Right lobe of liver (tissue), 6 donors: Measurements from ENCODE around the gene ARFIP2. TPM values are rescaled to one million over a fixed set of nuclear protein-coding genes. Genes with fewer than 3 reads are reported as not detected.

ENCODE experiments used
- ATAC-seq, 4 donors: fragments of 200-7000 bp; cut with Tn5 transposase; one replicate each; pipeline ENCODE4 v1.9.1; 2020; ENCODE audit warnings: mild to moderate bottlenecking in 4 of 4, moderate library complexity in 4 of 4
- DNase-seq, 3 donors: peaks; one replicate each; pipeline ENCODE4 v3.0.0-alpha.2; 2020
- H3K27ac ChIP-seq, 3 donors: fragments of 200-600 bp; one replicate each; pipeline ENCODE4 v1.8.0; 2022
- H3K27me3 ChIP-seq, 2 donors: fragments of 200-600 bp; one replicate each; pipeline ENCODE4 v1.8.0; 2022
- H3K36me3 ChIP-seq, 4 donors: fragments of 200-600 bp; sonication (generic) in 1 of 4; one replicate each; pipeline versions ENCODE4 v1.5.1 to v1.8.0; 2017 to 2022; ENCODE audit warnings: control low read depth in 1 of 4
- H3K4me1 ChIP-seq, 4 donors: fragments of 200-600 bp; sonication (generic) in 1 of 4; one replicate each; pipeline versions ENCODE4 v1.5.1 to v1.8.0; 2017 to 2022; ENCODE audit warnings: control low read depth in 1 of 4
- H3K4me3 ChIP-seq, 3 donors: fragments of 200-600 bp; one replicate each; pipeline ENCODE4 v1.8.0; 2022
- H3K9me3 ChIP-seq, 4 donors: fragments of 200-600 bp; sonication (generic) in 1 of 4; one replicate each; pipeline versions ENCODE4 v1.5.1 to v1.8.0; 2017 to 2022; ENCODE audit warnings: control low read depth in 1 of 4
- CTCF ChIP-seq, 4 donors: fragments of 200-600 bp in 3 of 4; fragments of 450-650 bp in 1 of 4; IDR thresholded peaks; one replicate each; pipeline versions ENCODE4 v1.5.1 to v1.8.0; 2016 to 2022; ENCODE audit warnings: antibody characterized with exemption in 4 of 4, mild to moderate bottlenecking in 2 of 4
- POLR2A ChIP-seq: fragments of 450-650 bp; IDR thresholded peaks from one replicate; pipeline ENCODE4 v1.6.1; 2017; ENCODE audit warnings: antibody characterized with exemption, mild to moderate bottlenecking
- WGBS: methylation state at CpG from one replicate; pipeline ENCODE4 v1.1.6; 2018; ENCODE audit warnings: low coverage, low lambda C conversion rate; ENCODE audit not compliant: insufficient coverage; ENCODE audit errors: missing lambda C conversion rate; 5-methylcytosine and 5-hydroxymethylcytosine counted together
- intact Hi-C, 2 donors: fragments of 100-400 bp; cut with DNase I; formaldehyde crosslinking; loops; one replicate each; pipeline versions ENCODE4 v1.11.2 to v1.14.1; 2022
- total RNA-seq, 6 experiments: library from RNA; depleted of rRNA in 2 of 6; stranded (reverse); fragments of >200 nt in 2 of 6; fragmentation: NEBNext Ultra II Directional in 3 of 6; extraction: Animal tissue kit (Norgen Biotek cat#: 25700) in 3 of 6; gene quantifications; one replicate each; pipeline versions ENCODE4 v1.1.0 to v1.2.4, GENCODE V29; 2016 to 2023
- donor health status: DM: no; HTN: yes; CAD: no.
- donor health status: DM: no; HTN: no; CAD: no.
- donor health status: DM: no; HTN: no; CAD: no.
- donor health status: DM: no; HTN: yes; CAD: no.
- donor health status: DM: no; HTN: yes; CAD: no.

The ARFIP2 gene
- total RNA-seq, 6 experiments from 2014 or later = 14.6 to 33.3 (median 23.1) TPM

DNA sequence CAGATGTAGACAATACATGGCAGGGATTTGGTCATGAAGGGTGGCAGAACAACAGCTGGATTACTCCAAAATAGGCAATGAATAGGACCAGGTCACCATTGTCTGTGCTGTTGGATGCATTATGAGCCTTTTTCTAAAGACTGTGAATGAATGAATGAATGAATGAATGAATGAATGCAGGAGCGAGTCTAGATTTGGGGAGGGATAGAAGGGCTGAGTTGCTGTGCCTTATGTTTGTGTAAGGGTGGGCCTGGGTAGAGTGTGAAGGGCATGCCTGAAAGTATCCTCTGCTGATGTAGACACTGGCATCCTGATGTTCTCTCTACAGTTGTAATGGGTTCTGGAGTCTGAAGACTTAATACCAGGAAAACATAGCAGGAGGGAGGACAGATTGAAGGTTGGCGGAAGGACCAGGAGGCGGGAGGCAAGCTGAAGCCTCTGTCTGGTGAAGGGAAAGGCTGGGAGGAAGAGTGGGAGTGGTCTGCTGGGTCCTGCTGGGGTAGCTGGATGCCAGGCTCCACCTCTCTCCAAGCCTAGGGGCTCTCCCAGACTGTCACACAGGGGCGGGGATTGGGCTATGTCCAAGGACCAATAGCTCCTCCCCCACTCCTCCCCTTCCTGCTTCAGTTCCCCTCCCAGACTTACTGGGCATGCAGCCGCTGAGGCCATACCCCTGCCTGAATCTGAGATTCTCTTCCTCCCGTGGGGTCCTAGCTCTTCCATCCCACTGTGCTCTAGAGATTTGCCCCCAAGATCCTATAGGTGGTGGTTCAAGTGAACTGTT, 12.2 kb downstream of the ARFIP2 start:
- peak; percentile 80 to 84 (median 82) for DNase-seq
- intact Hi-C loops = no loop called here
- peaks cover 0 to 18% (median 3%) of the 10 kb centered on the region in 4 donors for H3K4me1 ChIP-seq
- ATAC-seq = peak; percentile 72 to 86 (median 82)
- H3K27ac ChIP-seq = no peak overlapping the region
- no peaks in the 10 kb centered on the region for H3K27me3 ChIP-seq
- WGBS = 38% methylated on average over 4 of the region's 6 CpGs
- H3K36me3 ChIP-seq = no peaks in the 10 kb centered on the region
- TF ChIP-seq CTCF (IDR thresholded peaks at IDR 0.05) (no peak), POLR2A (no peak)
- no peak overlapping the region for H3K4me3 ChIP-seq
- no peaks in the 10 kb centered on the region for H3K9me3 ChIP-seq

- TF ChIP-seq POLR2A = no peak
- TF ChIP-seq CTCF (IDR thresholded peaks at IDR 0.05) = no peak
- ATAC-seq = no peak
- no peak overlapping the region for H3K27ac ChIP-seq
- no peak overlapping the region for H3K4me3 ChIP-seq
- H3K27me3 ChIP-seq = no peaks in the 10 kb centered on the region
- DNase-seq = no peak
- H3K36me3 ChIP-seq = peaks cover 0 to 14% (median 9%) of the 10 kb centered on the region in 4 donors
- H3K4me1 ChIP-seq = no peaks in the 10 kb centered on the region
- intact Hi-C loops = no loop called here
- H3K9me3 ChIP-seq = no peaks in the 10 kb centered on the region
- WGBS = 57% methylated on average over 1 of the region's 1 CpG
Measured at GRCh38 chr11:6459099-6459450, 22.1 kb downstream of the ARFIP2 start.

DNA sequence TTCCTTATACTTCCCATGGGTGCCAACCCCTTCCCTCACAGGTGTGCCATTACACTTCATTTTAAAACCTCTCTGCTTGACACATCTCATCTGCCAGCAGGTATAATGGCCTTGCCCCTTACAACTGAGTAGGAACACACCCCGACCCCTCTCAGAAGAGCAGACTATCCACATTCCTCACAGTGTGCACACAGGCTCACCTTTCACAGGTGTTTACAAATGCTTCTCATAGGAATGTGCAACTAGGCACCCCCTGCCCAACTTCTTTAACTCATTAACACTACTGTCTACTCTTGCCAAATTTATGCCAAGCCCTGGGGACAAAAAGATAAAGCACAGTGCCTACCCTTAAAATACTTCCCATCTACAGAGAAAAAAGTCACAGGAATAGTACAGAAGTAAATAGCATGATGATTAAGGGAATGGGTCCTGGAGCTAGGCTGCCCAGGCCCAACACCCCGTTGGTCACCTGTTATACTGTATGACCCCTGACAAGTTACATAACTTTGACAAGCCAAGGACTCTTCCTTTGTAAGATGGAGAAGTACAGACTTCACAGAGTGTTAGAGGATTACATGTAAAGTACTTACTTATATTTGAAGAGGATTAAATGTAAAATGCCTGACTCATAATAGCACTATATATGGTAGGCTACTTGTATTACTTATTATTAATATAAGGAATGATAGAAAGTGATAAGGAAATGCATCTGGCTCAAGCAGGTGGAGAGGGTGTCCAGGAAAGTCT, 22.6 kb downstream of the ARFIP2 start:
- no peak overlapping the region for H3K4me3 ChIP-seq
- intact Hi-C loops = no loop called here
- TF ChIP-seq POLR2A (no peak), CTCF (IDR thresholded peaks at IDR 0.05) (no peak)
- 60% methylated on average over 1 of the region's 2 CpGs for WGBS
- H3K27me3 ChIP-seq = no peaks in the 10 kb centered on the region
- no peak for DNase-seq
- H3K27ac ChIP-seq = no peak overlapping the region
- ATAC-seq = no peak
- H3K36me3 ChIP-seq = peaks cover 0 to 14% (median 9%) of the 10 kb centered on the region in 4 donors
- no peaks in the 10 kb centered on the region for H3K4me1 ChIP-seq
- no peaks in the 10 kb centered on the region for H3K9me3 ChIP-seq

DNA sequence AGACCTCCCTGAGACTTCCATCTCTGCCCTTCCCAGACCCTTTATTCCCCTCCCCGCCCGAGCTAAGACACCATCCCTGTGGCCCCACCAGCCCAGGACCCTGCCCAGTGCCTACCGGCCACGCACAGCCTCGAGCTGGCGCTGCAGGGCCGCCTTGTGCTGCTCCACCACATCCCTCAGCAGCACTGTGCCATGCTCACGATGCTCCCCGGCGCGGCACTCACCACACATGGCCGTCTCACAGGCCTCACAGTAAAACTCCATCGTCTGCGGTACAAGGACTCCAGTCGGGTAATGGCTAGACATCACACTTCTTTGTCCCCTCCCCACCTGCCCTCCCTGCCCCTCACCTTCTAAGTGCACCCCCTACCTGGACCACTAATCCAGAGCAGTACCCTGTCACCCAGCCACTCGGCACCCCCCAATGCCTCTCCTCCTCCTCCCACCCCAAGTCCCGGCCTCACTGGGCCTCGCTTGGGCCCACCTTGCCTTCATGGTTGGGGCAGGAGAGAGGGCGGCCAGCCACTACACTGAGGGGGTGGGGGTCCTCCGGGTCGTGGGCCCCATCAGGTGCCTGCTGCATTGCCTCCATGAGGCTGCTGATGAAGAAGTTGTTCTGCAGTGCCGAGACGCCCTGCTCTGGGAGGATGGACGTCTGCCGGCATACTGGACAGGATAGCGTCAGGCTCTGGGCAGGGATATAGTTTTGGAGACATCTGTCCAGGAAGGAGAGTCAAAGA, 23.4 kb downstream of the ARFIP2 start:
- Histone ChIP-seq H3K27ac (no peak overlapping the region), H3K36me3 (peaks cover 0 to 14% (median 9%) of the 10 kb centered on the region in 4 donors), H3K4me3 (no peak overlapping the region), H3K27me3 (no peaks in the 10 kb centered on the region), H3K4me1 (no peaks in the 10 kb centered on the region), H3K9me3 (no peaks in the 10 kb centered on the region)
- TF ChIP-seq CTCF (IDR thresholded peaks at IDR 0.05) (no peak), POLR2A (no peak)
- intact Hi-C loops = no loop called here
- 89% methylated on average over 20 of the region's 26 CpGs for WGBS
- ATAC-seq (no peak), DNase-seq (no peak)
